ENCODE measurements around the gene THEMIS.

The THEMIS gene

DNA sequence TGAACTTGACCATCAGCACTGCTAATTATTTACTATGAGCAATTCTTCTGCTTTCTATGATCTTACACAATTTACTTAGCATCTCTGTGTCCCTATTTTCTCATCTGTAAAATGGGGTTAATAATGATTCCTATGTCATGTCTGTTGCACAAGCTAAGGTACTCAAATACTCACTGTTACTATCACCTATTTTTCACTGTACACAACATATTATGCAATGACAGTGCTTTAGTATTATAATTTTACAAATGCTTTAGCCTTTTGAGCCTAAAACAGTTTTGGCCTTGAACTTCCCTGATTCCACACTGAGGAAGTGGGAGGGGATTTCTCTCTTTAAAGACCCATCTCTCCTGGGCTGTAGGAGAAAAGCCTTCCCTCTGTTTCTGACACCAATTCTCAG is 36.9 kb upstream of the THEMIS start:
- H3K9ac ChIP-seq (ENCODE audit: low read depth, low read length) = no peak overlapping the region
- no peak for TF ChIP-seq CTCF (IDR thresholded peaks at IDR 0.05; ENCODE audit: borderline replicate concordance, extremely low read depth, low read length, poor library complexity, severe bottlenecking)
- no peak for TF ChIP-seq EZH2 (IDR thresholded peaks at IDR 0.05; ENCODE audit: borderline replicate concordance, low read depth, low read length, severe bottlenecking)

DNA sequence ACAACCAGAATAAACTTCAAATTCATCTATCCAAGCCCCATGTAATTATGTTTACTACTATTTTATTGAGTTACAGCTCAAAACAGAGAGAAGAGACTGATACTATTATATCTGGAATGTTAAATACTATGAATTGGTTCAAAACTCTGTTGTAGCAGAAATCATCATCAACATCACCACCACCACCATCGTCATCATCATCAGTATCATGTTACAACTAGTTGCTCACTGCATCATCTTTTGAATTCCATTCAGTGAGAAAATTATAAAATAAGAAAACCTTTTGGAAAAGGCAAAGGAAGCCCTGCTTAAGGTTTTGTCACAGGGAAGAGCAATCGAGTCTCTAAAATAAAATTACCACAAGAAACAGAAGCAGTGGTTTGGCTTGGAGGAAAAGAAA is 36.2 kb upstream of the THEMIS start:
- peaks cover 11% of the 10 kb centered on the region for H3K4me1 ChIP-seq (ENCODE audit: insufficient read depth, low read length)
- no peak for TF ChIP-seq EZH2 (IDR thresholded peaks at IDR 0.05; ENCODE audit: borderline replicate concordance, low read depth, low read length, severe bottlenecking)
- no peak for TF ChIP-seq CTCF (IDR thresholded peaks at IDR 0.05; ENCODE audit: borderline replicate concordance, extremely low read depth, low read length, poor library complexity, severe bottlenecking)
- H3K9me3 ChIP-seq (ENCODE audit: insufficient read depth, low read length, severe bottlenecking) = peaks cover 10% of the 10 kb centered on the region
- DNase-seq (no peak), ATAC-seq (ENCODE audit: insufficient read depth, low read depth) (no peak)
- no peaks in the 10 kb centered on the region for H3K27me3 ChIP-seq (ENCODE audit: insufficient read depth, low read length, poor library complexity)
- H3K36me3 ChIP-seq (ENCODE audit: insufficient read depth, low read length) = no peaks in the 10 kb centered on the region; the same call in 1 of the 2 replicates
- no peaks in the 10 kb centered on the region for H3K79me2 ChIP-seq (ENCODE audit: insufficient read depth, low read length)
- no peak overlapping the region for H3K9ac ChIP-seq (ENCODE audit: low read depth, low read length)
- H3K4me3 ChIP-seq (ENCODE audit: low read depth in 1 of 2, low read length in 2 of 2) = no peak overlapping the region
- H4K20me1 ChIP-seq (ENCODE audit: insufficient read depth, low read length) = no peaks in the 10 kb centered on the region
- no peak overlapping the region for H3K4me2 ChIP-seq (ENCODE audit: insufficient read depth, low read length)
- H3K27ac ChIP-seq (ENCODE audit: low read length) = no peak overlapping the region
- no peak overlapping the region for H2AFZ ChIP-seq (ENCODE audit: low read depth, low read length)

More for the DNA sequence above, 36.9 kb upstream of the THEMIS start:
- H3K79me2 ChIP-seq (ENCODE audit: insufficient read depth, low read length) = no peaks in the 10 kb centered on the region
- no peaks in the 10 kb centered on the region; the same call in 1 of the 2 replicates for H3K36me3 ChIP-seq (ENCODE audit: insufficient read depth, low read length)
- no peak overlapping the region for H2AFZ ChIP-seq (ENCODE audit: low read depth, low read length)
- H3K9me3 ChIP-seq (ENCODE audit: insufficient read depth, low read length, severe bottlenecking) = peaks cover 5% of the 10 kb centered on the region
- no peaks in the 10 kb centered on the region for H4K20me1 ChIP-seq (ENCODE audit: insufficient read depth, low read length)
- no peaks in the 10 kb centered on the region for H3K27me3 ChIP-seq (ENCODE audit: insufficient read depth, low read length, poor library complexity)
- H3K4me3 ChIP-seq (ENCODE audit: low read depth in 1 of 2, low read length in 2 of 2) = no peak overlapping the region
- H3K27ac ChIP-seq (ENCODE audit: low read length) = no peak overlapping the region
- H3K4me1 ChIP-seq (ENCODE audit: insufficient read depth, low read length) = peaks cover 11% of the 10 kb centered on the region
- ATAC-seq (ENCODE audit: insufficient read depth, low read depth) (no peak), DNase-seq (no peak)
- H3K4me2 ChIP-seq (ENCODE audit: insufficient read depth, low read length) = no peak overlapping the region

GRCh38 chr6:127934956-127935355 is 34.1 kb upstream of the THEMIS start:
- ATAC-seq (ENCODE audit: insufficient read depth, low read depth) = no peak
- Histone ChIP-seq H3K4me3 (ENCODE audit: low read depth in 1 of 2, low read length in 2 of 2) (no peak overlapping the region), H3K9ac (ENCODE audit: low read depth, low read length) (no peak overlapping the region), H3K27ac (ENCODE audit: low read length) (no peak overlapping the region), H4K20me1 (ENCODE audit: insufficient read depth, low read length) (no peaks in the 10 kb centered on the region), H3K27me3 (ENCODE audit: insufficient read depth, low read length, poor library complexity) (no peaks in the 10 kb centered on the region), H2AFZ (ENCODE audit: low read depth, low read length) (no peak overlapping the region), H3K36me3 (ENCODE audit: insufficient read depth, low read length) (no peaks in the 10 kb centered on the region; the same call in 1 of the 2 replicates), H3K79me2 (ENCODE audit: insufficient read depth, low read length) (no peaks in the 10 kb centered on the region), H3K4me1 (ENCODE audit: insufficient read depth, low read length) (peaks cover 10% of the 10 kb centered on the region), H3K9me3 (ENCODE audit: insufficient read depth, low read length, severe bottlenecking) (peaks cover 10% of the 10 kb centered on the region), H3K4me2 (ENCODE audit: insufficient read depth, low read length) (no peak overlapping the region)
- no peak for DNase-seq
- TF ChIP-seq CTCF (IDR thresholded peaks at IDR 0.05; ENCODE audit: borderline replicate concordance, extremely low read depth, low read length, poor library complexity, severe bottlenecking) = no peak
- no peak for TF ChIP-seq EZH2 (IDR thresholded peaks at IDR 0.05; ENCODE audit: borderline replicate concordance, low read depth, low read length, severe bottlenecking)

Data from DND-41 (cell line).